GM04504 (cell line): ENCODE results near the gene GAPT.
A peak's percentile ranks its signal among the peaks of the same experiment; 100 is the strongest.

Experiments
- DNase-seq: peaks from one replicate; pipeline ENCODE4 v3.0.0-alpha.2; 2012; ENCODE audit warnings: low read depth

The GAPT gene

DNA sequence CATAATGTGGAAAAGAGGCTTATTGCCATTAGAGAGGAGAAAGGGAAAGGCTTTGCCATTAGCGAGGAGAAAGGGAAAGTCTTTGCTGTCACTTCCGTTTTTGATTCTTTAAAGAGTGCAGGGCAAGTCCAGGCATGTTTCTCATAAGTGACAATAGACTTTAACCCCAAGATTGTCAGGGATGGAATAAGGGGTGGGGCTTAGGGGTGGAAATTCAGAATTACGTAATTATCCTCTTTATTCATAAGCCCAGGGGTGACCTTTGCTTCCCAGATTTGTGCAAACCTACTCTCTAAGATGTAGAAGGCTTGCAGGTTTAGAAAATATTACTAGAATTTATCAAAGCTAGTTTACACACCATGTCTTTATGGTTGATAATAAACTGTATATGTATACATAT, 29.1 kb upstream of the GAPT start:
- no peak for DNase-seq

DNA sequence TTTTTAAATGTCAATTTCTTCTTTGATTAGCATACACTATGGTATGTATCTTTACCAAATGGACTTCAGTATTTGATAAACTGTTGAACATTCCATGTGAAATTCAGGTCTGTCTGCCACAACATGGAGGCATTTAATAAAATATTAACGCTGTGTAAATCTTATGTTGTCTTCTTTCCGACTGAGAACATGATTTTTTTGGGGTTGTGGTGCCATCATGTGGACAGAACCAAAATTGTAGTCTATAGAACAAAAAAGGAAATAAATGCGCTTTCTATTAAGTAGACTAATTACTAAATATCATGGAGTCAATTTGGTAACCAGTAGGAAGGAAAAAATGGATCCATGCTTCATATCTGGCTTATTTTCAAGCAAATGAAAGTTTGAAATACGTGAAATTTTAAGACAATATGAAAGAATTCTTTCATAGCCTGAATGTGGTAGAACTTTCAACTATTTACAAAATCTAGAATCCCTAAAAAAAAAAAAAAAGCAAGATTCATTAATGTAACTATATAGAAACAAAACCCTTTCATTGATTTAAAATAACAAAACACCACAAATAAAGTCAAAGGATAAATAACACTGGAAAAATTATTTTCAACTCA, 28.5 kb upstream of the GAPT start:
- no peak for DNase-seq

DNA sequence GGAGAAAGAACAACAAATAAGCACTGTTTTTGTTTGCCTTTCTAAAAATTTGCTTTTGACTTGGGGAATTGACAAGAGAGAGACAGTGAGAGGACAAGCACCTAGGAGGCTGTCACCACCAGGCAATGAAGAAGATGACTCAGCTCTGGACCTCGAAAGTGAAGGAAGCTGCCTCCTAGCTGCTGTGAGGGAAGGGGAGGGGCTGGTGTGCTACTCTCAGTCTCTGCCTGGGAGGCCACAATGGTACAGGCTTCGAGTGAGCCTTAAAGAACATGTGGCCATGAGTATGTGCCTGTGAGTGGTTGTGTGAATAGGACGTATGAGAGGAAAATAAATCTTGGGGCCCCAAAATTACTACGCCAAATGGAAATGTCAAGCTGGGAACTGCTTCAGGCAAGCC, 24.3 kb upstream of the GAPT start:
- DNase-seq: no peak

DNA sequence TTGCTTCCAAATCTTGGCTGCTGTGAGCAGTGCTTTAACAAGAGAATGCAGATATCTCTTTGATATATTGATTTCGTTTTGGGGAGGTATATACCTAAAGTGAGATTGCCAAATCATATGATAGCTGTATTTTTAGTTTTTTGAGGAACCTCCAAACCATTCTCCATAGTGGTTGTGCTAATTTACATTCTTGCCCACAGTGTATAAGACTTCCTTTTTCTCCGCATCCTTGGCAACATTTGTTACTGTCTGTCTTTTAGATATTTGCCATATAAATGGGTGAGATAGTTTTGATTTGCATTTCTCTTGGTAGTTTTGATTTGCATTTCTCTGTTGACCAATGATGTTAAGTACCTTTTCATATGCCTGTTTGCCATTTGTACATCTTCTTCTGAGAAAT, 21.3 kb upstream of the GAPT start:
- DNase-seq: no peak

DNA sequence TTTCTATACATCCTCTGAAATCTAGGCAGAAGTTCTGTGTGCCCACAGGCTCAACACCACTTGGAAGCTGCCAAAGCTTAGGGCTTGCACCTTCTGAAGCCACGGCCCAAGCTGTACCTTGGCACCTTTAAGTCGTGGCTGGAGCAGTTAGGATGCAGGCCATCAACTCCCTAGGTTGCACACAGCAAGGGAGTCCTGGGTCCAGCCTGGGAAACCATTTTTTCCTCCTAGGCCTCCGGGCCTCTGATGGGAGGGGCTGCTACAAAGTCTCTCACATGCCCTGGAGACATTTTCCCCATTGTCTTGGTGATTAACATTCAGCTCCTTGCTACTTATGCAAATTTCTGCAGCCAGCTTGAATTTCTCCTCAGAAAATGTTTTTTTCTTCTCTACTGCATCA, 15.8 kb upstream of the GAPT start:
- no peak for DNase-seq

DNA sequence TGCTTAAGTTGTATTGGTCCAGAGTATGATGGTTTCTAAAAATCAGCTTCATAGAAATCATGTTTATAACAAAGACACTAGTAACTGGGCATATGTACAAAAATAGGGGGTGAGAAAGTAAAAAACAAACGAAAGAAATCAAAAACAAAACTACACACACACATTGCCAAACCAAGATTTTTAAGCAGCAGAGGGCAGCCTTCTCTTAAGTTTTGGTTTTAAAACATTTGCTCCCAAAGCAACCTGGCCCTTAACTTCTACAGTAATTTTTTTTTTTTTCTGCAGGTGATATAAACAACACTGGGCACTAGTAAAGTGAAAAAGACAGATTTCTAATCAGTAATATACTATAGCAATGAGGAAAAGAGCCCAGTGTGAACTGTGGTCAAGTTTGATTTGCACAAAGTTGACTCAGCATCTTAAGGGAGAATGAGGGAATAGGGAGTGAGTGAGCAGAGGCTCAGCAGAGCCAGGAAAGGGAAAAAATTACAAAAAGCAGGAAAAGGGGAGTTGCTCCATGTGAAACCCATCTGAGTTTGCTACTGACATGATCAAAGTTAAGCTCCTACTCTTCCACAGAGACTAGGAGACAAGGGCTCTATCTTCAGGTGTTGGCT, 13.4 kb upstream of the GAPT start:
- DNase-seq: no peak

DNA sequence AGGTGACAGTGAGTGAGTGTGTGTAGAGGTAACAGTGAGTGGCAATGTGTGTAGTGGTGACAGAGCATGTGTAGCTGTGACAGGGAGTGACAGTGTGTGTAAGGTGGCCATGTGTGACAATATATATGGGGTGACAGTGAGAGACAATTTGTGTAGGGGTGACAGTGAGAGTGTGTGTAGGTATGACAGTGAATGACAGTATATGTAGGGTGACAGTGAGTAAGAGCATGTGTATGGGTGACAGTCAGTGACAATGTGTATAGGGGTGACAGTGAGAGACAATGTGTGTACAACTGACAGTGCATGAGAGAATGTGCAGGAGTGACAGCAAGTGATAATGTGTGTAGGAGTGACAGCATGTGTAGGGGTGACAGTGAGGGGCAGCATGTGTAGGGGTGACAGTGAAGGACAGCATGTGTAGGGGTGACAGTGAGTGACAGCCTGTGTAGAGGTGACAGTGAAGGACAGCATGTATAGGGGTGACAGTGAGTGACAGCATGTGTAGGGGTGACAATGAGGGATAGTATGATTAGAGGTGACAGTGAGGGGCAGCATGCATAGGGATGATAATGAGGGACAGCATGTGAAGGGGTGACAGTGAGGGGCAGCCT, 10.1 kb upstream of the GAPT start:
- DNase-seq: no peak

DNA sequence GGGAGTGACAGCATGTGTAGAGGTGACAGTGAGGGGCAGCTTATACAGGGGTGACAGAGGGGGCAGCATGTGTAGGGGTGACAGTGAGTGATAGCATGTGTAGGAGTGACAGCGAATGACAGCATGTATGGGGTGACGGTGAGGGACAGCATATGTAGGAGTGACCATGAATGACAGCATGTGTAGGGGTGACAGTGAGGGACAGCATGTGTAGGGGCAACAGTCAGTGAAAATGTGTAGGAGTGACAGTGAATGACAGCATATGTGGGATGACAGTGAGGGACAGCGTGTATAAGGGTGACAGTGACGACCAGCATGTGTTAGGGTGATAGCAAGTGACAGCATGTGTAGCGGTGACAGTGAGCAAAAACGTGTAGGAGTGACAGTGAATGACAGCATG, 9.4 kb upstream of the GAPT start:
- no peak for DNase-seq

DNA sequence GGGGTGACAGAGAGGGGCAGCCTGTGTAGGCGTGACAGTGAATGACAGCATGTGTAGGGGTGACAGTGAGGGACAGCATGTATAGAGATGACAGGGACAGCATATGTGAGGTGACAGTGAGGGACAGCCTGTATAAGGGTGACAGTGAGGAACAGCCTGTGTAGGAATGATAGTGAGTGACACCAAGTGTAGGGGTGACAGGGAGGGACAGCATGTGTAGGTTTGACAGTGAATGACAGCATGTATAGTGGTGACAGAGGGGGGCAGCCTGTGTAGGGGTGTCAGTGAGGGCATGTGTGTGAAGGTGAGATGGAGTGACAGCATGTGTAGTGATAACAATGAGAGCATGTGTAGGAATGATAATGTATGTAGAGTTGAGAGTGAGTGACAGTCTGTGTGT, 8.7 kb upstream of the GAPT start:
- no peak for DNase-seq

DNA sequence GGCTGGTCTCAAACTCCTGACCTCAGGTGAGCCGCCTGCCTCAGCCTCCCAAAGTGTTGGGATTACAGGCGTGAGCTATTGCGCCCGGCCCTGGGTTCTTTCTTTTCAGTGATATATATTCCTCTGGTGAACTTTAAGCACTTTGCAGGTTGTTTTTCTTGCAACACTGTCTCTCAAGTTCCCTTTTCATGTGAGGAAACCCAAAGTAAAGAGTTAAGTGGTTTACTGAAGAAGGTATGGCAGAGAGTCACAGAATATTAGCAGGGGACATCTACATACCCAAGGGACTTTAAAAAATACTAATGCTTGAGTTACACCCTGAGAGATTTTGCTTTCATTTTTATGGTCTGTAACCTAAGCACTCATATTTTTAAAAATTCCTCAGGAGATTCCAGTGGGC, 6.7 kb upstream of the GAPT start:
- no peak for DNase-seq

DNA sequence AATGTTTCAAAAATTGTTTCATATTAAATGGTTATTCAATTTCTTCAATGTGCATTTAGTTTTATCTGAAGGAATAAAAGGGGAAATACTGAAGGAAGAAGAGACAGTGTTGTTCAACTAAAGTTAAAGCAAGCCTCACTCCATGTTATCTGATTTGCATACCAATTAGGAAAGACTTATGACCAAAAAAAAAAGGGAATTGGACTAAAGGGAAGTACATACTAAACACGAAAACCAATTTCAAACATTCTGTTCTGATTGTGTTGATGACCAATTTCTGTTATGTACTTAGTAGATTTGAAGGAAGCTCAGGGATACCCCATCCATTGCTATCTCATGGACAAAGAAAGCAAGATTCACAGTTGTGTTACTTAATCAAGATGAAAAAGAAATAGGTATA, 4.9 kb upstream of the GAPT start:
- DNase-seq: no peak

DNA sequence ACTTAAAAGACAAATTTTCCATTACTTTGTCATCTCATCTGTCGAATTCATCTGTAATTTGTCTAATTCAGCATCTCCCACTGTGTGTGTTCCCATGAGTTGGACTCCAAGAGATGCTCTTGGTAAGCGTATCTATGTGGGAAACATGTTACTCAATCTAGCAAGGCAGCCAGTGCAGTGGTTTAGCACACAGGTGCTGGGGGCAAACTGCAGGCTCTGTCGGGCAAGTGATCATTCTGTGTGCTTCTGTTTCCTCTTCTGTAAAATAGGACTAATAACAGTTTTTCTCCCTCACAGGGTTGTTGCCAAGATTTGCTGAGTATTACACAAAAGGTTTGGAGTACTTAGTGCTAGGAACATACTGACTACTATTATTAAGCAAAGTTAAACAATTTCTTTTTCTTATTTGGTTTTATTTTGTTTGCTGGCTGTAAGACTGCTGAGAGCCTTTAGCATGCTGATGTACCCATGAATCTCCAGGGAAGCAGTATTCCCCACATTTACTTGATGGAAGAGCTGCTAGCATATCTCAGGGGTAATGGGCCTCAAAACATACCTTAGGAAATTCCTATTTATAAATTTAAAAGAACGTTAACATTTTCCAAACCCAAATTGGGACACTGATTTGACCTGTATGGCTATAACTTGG, 709 bp upstream of the GAPT start:
- DNase-seq: no peak

DNA sequence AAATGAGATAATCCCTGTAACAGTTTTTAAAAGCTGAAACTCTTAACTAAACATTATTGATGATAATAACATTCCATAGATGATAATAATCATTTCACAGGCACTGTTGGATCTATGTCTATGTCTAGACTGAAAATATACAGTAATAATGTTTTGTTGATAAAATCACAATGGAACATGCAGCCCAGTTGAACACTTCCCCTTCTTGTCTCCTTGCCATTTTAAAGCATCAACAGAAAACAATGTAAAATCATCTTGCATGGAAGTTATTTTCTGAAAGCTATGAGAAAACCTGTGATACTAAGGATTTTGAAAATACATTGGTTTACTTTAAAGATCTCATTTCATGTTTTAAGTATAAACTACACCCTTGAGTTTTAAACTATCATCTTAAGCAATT, 1.9 kb downstream of the GAPT start:
- DNase-seq: no peak

DNA sequence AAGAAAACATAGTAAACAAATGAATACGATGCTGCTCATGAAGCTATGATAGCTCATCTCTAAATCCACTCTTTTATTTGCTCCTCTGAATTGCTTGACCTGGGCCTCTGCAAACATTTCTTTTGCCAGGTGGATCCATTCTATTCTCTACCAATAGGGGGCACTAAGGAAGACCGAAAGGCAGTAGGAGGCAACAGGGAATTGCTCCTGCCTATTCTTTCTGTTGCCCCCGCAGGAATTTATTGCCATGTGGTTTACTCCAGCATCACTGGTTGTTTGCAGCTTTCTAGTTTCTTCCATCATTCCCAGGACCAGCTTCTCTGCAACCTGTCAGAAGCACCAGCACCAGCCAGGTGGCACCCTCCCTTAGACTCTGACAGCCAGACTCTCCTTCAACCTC, 5.3 kb downstream of the GAPT start:
- no peak for DNase-seq

DNA sequence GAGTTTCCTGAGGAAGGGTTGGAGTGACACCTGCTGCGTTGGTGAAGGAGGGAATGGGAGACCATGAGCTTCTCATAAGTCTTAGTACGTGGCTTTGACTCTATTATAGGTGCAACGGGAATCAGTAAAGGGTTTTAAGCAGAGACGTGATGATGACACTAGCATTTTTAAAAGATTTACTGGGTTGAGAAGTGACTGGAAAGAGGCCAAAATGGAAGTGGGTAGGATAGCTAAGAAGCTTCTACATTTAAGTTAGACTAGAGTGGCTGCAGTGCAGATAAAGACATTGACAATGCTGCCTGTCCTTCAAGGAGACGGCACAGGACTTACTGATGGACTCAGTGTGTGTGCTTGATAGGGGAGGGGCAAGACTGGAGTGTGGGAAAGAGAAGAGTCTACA, 6.2 kb downstream of the GAPT start:
- DNase-seq: no peak

DNA sequence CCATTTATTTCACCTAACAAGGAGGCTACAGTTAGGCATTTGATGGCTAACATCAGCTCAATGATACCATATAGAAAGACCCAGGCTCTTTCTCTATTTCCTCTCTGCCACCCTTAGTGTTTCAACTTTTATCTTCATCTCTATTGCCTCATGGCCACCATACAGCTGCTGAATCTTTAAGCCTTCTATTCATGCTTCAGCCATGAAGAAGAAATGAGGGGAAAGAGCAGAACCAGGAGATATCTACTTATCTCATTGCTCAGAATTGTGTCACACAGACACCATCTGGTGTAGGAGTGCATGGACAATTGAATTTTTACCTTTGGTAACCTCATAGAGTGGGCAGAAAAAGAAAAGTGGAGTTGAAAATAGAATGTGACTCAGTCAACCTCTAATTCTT, 6.7 kb downstream of the GAPT start:
- DNase-seq: no peak

DNA sequence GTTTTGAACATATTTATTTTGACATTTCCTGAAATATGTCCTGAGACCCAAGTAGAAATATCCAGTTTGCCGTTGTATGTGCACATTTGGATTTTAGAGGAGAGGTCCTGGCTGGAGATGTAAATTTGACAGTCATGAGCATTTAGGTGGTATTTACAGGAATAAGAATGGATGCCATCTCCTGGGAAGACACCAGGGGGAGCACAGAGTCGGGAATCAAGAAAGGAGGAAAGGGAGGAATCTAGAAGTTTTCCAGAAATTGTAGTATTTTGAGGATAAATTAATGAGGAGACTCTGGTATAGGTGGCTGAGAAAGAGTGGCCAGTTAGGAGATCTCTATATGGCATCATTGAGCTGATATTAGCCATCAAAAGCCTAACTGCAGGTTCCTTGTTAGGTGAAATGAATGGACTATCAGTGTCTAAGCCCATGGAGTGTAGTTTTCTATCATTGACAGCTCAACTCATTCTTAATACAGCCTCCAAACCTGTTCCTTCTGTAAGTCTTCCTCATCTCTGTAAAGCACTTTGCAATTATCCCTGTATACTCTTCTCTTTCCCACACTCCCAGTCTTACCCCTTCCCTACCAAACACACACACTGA, 7.2 kb downstream of the GAPT start:
- peak; percentile 9 for DNase-seq

DNA sequence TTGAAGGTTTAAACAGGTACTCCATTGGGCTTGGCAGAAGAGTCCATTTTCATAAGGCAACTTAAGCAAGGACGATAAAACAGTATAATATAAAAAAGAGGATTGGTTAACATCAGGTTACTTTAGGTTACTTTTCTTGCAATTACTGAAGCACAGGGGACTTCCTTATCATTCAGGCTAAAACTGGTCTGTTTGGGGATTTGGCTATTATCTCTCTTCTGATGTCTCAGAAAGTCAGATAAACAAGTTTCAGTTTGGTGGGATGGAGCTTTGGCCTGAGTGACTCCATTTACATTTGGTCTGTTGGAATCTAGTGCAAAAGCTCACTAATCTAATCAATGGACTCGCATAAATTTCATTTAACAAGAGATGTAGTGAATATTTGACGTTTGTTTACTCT, 8.0 kb downstream of the GAPT start:
- DNase-seq: no peak

DNA sequence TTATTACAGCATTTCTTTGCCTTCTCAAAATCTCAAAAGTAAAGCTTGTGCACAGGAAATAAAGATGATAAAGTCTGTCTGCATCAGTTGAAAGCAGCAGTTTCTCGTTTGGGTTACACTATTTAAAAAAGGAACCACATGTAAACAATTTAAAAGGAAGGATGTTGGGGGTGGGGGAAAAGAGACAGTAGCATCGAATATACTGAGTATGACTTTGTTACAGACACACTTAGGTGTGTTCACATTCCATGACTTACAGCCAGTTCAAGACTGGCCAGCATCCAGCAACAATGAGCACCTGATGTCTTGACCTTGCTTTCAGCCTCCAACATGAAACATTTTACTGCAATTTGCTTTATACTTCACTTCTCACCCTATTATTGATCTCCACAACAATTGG, 8.7 kb downstream of the GAPT start:
- DNase-seq: no peak

DNA sequence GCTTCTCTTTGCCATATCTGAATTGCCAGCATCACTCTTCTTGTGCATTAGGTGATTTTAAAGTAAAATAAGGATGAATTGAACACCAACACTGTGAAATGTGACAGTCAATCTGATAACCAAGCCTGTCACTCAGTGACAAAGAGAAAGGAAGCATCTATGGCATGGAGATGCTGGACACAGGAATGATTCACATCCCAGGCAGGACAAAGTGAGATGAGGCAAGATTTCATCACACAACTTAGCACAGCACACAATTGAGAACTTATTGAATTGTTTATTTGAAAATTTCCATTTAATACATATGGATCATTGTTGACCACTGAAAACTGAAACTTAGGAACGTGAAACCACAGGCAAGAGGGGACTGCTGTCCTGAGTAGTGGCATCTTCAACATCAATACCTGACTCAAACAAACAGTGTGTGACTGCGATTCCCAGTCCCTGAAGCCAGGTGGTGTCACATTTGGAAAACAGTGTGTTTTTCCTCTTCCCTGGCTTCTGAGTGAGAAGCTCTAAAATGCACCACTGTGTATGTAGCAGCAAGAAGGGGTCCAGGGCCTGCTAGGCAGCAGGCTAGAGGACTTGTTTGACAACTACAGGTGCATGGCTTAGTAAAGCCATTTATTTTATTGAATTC, 10.7 kb downstream of the GAPT start:
- DNase-seq: no peak

DNA sequence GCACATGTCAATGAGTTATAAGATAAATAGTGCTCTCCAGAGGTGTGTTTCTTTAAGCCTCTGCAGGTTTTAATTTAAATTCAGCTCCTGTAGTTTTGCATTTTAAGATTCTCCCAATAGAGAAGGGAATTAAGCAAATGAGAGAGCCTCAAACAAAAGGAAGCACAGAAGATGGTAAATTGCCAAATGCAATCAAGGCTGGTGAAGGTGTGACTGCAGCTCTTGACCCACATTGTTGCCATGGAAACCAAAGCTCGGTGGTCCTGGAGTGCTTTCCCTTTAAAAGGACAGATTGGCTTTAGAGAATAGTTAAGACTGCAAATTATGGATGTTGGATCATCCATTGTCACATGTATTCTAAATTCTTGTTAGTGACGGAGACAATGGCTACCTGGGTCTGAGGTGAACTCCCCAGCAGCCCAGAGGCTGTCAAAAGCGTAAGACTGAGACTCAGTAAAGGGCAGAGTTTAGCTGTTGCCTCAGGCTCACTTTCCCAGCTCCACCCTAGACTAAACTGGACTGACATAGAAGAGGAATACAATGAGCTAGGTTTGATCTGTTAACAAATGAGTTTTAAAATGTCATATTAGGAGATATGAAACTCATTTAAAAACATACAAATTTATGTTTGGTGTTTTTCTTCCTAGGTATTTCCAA, 12.3 kb downstream of the GAPT start:
- DNase-seq: no peak

DNA sequence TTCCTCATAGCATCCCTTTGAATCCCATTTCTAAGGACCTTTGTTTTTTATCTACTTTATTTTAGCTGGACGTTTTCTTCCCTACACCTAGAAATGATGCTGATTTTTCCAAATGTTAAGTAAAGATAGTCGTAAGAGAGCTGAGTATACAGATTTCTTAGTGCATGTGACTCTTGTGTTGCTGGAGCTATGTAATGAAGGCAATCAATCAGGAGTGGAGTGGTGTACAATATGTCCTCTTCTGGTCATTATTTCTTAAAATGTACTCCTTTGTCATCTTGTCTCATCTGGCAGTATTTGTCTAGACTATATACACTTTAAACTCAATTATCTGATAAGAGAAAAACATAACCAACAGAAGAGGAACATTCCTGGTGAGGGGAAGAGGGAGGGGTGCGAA, 13.5 kb downstream of the GAPT start:
- no peak for DNase-seq
